Ishikawa (cell line): ENCODE results near the gene COTL1.

Source experiments
- NFIC ChIP-seq: IDR thresholded peaks from 2 replicates; pipeline ENCODE4 v1.6.1; 2012
- TAF1 ChIP-seq: IDR thresholded peaks from 2 replicates; pipeline ENCODE4 v1.6.1; 2012; ENCODE audit warnings: low read depth, mild to moderate bottlenecking
- YY1 ChIP-seq: IDR thresholded peaks from 2 replicates; pipeline ENCODE4 v1.6.1; 2012; ENCODE audit warnings: low read depth
- TF ChIP-seq, protein P1 (sequence below): IDR thresholded peaks from 2 replicates; pipeline ENCODE4 v1.6.1; 2012
- TF ChIP-seq, protein P2 (sequence below): IDR thresholded peaks from 2 replicates; pipeline ENCODE4 v1.6.1; 2012
- TF ChIP-seq, protein P3 (sequence below): IDR thresholded peaks from 2 replicates; pipeline ENCODE4 v1.6.1; 2012; ENCODE audit warnings: low read depth, mild to moderate bottlenecking

DNA sequence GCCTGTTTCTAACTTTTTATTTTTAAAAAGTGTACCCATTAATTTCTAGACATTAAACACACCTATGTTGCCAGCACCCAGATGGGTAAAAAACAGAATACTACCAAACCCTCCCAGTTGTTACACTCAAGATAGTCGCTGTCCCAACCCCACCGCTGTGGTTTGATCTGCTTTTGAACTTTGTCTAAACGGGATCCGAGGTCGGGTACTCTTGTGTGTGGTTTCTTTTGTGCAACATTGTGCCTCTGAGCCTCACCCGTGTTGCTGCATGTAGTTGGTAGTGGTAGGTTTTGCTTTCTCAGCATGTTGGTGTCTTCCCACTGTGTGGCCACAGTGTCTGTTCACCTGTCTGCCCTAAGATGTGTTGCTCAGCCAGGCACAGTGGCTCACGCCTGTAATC, 34.7 kb upstream of the COTL1 start:
- TF ChIP-seq NFIC: no peak
- TF ChIP-seq, protein P1, sequence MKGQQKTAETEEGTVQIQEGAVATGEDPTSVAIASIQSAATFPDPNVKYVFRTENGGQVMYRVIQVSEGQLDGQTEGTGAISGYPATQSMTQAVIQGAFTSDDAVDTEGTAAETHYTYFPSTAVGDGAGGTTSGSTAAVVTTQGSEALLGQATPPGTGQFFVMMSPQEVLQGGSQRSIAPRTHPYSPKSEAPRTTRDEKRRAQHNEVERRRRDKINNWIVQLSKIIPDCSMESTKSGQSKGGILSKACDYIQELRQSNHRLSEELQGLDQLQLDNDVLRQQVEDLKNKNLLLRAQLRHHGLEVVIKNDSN: no peak
- TF ChIP-seq, protein P2, sequence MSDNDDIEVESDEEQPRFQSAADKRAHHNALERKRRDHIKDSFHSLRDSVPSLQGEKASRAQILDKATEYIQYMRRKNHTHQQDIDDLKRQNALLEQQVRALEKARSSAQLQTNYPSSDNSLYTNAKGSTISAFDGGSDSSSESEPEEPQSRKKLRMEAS: no peak
- TF ChIP-seq, protein P3, sequence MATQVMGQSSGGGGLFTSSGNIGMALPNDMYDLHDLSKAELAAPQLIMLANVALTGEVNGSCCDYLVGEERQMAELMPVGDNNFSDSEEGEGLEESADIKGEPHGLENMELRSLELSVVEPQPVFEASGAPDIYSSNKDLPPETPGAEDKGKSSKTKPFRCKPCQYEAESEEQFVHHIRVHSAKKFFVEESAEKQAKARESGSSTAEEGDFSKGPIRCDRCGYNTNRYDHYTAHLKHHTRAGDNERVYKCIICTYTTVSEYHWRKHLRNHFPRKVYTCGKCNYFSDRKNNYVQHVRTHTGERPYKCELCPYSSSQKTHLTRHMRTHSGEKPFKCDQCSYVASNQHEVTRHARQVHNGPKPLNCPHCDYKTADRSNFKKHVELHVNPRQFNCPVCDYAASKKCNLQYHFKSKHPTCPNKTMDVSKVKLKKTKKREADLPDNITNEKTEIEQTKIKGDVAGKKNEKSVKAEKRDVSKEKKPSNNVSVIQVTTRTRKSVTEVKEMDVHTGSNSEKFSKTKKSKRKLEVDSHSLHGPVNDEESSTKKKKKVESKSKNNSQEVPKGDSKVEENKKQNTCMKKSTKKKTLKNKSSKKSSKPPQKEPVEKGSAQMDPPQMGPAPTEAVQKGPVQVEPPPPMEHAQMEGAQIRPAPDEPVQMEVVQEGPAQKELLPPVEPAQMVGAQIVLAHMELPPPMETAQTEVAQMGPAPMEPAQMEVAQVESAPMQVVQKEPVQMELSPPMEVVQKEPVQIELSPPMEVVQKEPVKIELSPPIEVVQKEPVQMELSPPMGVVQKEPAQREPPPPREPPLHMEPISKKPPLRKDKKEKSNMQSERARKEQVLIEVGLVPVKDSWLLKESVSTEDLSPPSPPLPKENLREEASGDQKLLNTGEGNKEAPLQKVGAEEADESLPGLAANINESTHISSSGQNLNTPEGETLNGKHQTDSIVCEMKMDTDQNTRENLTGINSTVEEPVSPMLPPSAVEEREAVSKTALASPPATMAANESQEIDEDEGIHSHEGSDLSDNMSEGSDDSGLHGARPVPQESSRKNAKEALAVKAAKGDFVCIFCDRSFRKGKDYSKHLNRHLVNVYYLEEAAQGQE: no peak
- TF ChIP-seq YY1: no peak
- no peak for TF ChIP-seq TAF1
